ENCODE results near the gene RPL36AL.
A peak's percentile ranks its signal among the peaks of the same experiment; 100 is the strongest.
"Not testable (repeated sequence)": the region's sequence is repeated elsewhere in the genome, so short reads cannot be mapped to it uniquely, and the experiment has no call there.

Gene RPL36AL

DNA sequence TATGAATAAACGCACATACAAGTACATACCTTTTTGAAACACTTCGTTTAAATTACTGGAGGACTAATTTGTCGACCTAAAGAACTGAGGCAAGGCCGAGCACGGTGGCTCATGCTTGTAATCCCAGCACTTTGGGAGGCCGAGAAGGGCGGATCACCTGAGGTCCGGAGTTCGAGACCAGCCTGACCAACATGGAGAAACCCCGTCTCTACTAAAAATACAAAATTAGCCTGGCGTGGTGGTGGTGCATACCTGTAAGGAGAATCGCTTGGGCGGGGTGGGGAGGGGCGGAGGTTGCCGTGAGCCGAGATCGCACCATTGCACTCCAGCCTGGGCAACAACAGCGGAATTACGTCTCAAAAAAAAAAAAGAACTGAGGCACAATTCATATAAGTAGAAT lies 1.2 kb downstream of the RPL36AL start:
- not testable (repeated sequence) for DNase-seq (ENCODE audit: low read depth in 2 of 2)

DNA sequence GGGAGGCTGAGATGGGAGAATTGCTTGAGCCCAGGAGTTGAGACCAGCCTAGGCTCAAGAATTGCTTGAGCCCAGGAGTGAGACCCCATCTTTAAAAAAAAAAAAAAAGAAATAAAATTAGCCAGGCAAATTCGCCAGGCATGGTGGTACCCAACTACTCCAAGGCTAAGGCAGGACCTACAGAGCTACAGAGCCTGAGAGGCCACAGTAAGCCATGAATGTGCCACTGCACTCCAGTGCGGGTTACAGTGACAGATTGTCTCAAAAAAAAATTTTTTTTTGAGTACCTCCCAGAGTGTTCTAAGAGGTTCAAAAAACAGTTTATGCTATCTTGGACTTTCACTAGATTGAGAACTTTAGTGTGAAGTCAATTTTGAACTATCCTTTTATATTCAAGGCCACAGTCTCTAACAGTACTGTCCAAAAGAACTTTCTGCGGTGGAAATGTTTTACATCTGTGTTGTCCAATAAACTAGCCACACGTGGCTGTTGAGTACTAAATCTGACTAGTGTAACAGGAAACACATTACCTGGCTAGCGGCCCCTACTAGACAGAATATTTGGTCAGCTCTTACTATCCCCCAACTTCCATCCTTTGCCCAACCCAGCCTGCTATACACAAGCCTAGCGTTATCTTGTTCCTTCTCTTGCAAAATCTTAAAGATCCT lies 2.4 kb downstream of the RPL36AL start:
- DNase-seq (ENCODE audit: low read depth in 2 of 2): no peak

DNA sequence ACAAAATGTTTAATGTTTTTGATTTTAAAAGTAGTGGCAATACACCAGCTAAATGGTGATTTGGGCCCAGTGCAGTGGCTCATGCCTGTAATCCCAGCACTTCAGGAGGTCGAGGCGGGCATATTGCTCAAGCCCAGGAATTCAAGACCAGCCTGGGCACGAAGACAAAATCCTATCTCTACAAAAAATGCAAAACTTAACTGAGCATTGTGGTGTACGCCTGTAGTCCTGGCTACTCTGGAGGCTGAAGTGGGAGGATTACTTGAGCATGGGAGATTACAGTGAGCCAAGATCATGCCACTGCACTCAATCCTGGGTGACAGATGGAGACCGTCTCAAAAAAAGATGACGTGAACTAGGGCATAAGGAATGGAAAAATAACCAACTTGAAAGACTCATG lies 4.7 kb downstream of the RPL36AL start:
- no peak for DNase-seq (ENCODE audit: low read depth in 2 of 2)

DNA sequence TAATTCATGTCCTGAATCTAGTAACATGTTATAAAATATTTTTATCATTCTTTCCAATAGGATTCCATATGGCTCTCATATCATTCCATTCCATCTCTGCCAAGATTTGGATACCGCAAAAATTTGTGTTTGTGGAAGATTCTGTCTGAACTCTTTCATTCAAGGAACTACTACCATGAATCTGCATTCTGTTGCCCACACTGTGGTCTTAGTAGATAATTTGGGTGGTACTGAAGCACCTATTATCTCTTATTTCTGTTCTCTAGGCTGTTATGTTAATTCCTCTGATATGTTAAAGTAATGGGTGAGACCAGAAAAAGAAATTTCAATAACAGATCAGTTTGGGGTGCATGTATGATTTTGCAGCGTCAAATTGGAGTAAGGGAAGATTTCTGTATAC lies 6.2 kb downstream of the RPL36AL start:
- no peak for DNase-seq (ENCODE audit: low read depth in 2 of 2)

DNA sequence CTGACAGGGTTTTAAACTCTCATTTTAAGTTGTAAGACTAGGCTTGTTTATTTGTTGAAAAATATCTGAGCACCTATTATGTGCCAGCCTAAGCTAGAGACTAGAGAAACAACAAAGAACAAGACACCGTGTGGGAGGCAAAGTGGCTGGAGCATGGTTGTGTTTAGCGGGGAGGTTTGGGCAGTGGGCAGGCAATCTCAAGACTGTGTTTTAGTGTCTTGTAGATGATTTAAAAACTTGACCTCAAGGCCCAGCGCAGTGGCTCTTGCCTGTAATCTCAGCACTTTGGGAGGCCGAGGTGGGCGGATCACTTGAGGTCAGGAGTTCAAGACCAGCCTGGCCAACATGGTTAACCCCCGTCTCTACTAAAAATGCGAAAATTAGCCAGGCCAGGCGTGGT lies 7.8 kb downstream of the RPL36AL start:
- DNase-seq (ENCODE audit: low read depth in 2 of 2): no peak

DNA sequence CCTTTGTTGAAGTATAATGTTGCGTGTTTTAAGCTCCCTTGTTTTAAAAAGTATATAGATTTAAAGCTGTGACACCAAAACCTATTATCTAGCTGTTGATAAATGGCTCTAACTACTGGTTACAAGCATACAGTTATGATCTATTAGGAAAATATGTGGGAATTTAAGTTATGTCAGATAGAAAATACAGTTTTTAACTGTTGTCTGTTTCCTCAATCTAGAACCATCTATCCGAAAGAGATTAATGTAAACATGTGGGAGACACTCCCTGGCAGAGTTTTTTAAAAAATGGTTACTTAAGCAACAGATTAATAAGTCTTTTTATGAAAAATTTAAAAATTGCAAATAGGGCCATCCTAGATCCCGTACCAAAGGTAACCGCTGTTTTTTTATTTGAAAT lies 8.2 kb downstream of the RPL36AL start:
- no peak for DNase-seq (ENCODE audit: low read depth in 2 of 2)

DNA sequence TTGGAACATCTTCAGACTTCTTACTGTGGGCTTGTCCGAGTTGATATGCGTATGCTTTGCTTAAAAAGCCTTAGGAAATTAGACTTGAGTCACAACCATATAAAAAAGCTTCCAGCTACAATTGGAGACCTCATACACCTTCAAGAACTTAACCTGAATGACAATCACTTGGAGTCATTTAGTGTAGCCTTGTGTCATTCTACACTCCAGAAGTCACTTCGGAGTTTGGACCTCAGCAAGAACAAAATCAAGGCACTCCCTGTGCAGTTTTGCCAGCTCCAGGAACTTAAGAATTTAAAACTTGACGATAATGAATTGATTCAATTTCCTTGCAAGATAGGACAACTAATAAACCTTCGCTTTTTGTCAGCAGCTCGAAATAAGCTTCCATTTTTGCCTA lies 12.8 kb downstream of the RPL36AL start:
- DNase-seq (ENCODE audit: low read depth in 2 of 2): no peak

DNA sequence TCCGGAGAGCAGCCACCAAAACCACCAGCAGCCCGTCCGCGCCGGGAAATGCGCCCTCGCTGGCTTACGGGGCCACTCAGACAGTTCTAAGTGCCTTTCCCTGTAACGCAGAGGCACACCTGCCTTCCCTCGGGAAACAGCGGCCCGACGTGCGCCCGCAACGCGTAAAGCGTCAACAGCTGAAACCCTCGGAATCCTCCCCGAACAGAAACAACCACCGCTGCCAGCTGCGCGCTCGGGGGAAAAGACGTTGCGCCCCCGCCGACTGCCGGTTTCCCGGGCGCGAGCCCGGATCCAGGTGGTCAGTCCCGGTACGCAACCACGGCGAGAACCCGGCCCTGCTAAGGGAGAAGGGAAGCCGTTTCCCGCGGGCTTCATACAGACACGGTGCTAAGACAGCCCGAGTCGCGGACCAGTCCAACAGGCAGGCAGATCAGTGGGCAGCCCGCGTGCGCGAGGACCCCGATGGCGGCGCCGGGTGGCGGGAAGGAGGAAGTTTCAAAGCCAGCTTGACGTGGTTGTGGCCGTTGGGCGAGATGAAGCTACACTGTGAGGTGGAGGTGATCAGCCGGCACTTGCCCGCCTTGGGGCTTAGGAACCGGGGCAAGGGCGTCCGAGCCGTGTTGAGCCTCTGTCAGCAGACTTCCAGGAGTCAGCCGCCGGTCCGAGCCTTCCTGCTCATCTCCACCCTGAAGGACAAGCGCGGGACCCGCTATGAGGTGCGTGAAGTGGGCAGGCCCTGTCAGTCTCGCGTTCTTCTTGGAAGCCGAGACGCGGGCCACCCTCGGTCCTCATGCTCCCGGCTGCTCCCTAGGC lies 21.7 kb downstream of the RPL36AL start, which contains the start of gene LRR1:
Gene LRR1, plus strand, starts transcription at position 456 of the 816 bp plus-strand sequence. Its CDS starts 81 bp downstream, at position 537.
- DNase-seq (ENCODE audit: low read depth in 2 of 2): peak; percentile 78 to 79

DNA sequence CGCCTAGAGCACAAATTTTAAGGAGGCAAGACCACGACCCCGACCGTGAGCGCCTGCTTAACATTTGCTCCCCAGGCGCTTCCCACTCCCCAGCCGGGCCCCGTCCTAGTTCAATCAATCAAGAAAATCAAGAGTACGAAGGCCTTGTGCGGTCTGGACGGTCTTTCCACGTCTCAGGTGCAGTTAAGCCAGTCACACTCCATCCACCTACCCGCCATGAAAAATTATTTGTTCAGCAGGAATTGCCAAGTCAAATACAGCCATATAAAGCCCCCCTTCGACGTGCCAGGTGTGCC lies 22.3 kb downstream of the RPL36AL start:
- no peak for DNase-seq (ENCODE audit: low read depth in 2 of 2)

DNA sequence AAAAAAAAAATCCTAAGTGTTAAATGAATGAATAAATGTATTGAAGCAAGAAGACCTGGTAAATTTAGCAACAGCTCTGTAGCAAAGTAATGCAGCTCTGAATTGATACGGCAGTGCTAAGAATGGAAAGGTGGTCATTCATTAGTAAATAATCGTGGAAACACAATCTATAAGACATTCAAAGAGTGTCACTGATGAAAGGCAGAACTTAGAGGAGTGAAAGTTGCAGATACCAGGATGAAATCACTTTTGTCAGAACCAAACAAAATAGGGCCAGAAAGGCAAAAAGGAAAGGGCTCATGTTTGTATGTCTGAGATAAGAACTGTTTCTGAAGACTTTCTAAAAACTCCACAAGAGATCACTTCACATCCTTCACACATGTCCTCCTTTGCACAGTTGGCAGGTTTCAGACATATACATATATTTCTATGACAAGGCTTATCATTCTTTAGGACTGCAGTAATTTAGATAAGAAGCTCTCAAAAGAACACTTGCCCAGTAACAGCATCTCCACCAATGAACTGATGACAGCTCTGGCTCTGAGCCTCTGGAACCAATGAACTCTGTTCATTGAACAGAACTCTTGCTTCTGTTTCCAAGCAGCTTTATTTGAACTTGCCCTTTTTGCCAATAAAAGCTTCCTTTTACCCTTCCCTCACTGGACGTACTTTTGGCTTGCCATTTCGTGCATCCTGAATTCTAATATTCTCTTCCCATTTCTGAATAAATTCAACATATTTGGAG lies 25.9 kb downstream of the RPL36AL start:
- DNase-seq (ENCODE audit: low read depth in 2 of 2): no peak

DNA sequence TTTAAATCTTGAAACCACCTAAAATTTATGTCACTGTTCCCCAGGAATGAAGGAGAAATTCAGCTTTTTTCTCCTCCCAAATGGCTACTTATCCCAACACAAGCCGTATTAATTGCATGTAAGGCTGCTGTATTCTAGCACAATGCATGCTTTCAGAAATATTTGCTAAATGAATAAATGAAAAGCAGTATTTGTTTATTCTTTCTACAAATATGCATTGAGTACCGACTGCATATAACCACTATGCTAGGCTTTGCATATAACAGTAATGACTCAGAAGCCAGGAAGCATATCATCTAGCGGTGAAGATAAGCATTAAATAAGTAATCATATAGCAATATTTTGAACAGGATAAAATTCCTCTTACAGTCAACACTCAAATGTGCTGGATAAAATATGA lies 27.4 kb downstream of the RPL36AL start:
- no peak for DNase-seq (ENCODE audit: low read depth in 2 of 2)

DNA sequence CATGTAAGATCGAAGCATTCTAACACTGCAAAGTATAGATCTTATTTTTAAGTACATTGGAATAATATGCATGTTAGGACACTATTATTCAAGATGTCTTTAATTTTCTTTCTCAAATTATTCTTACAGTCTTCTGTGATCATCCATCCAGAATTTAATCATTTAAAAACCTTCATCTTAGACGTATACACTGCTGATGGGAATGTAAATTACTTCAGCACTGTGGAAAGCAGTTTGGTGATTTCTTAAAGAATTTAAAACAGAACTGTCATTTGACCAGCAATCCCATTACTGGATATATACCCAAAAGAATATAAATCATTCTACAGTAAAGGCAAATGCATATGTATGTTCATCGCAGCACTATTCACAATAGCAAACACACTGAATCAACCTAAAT lies 31.0 kb downstream of the RPL36AL start:
- DNase-seq (ENCODE audit: low read depth in 2 of 2): no peak

DNA sequence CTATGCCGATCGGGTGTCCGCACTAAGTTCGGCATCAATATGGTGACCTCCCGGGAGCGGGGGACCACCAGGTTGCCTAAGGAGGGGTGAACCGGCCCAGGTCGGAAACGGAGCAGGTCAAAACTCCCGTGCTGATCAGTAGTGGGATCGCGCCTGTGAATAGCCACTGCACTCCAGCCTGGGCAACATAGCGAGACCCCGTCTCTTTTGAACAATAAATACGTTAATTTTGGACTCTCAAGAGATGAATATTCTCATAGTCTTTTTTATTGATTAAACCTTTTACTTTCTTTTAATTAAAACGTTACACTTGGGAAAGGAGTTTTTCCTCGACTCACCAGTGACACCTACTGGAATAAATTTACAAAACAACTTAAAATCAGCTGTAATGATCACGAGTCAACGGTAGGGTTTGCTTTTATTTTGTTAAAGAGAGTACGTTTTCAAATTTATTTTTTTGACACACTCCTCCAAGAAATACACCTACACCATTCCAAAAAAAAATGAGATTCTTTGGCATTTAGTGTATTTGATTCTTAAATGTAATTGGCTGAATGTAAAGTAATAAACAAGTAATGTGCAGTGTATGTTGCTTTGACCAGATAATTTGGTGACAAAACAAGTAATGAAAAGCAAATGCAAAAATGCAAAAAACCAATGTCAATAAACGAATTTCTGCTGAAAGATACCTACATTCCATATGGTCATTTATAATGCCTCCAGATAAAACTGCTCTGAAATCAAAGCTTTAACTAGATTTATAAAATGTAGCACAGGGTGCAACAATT lies 33.6 kb downstream of the RPL36AL start:
- DNase-seq (ENCODE audit: low read depth in 2 of 2): peak in 1 of 2 donors; percentile 34

DNA sequence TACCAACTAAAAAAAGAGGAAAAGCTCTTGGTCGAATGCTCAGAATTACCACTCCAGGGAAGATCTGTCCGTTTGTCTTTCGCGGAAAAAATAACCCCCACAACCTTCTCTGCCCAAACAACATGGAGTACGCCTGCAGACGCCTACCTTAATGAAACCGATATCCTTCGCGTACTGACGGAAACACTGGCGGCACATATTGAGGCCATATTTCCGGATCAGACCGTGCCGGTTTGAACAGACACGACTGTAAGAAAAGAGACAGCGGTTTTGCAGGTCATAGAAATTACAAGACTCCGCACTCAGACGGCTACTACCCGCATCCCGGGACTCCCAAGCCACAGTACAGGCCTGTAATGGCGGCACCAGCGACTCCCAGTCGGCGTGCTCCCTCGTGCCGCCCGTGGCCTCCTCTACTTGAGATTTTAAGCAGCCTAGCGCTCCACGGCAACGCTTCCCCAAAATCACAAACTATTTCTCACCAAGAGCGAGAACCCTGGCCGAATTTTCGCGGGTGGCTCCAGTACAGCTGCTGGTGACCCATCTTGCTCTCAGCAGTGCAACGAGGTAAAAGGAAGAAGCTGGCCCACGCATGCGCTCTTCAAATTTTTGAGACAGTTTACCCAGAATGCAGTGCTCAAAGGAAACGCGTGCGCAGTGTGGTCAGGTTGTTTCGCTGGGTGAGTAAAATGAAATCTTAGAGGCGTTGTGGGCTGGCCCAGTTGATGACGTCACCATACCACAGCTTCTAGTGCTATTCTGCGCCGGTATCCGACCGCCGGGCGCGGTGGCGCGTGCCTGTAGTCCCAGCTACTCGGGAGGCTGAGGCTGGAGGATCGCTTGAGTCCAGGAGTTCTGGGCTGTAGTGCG lies 34.4 kb downstream of the RPL36AL start, which contains the start of gene RPS29:
Gene RPS29, minus strand, starts transcription at position 578 of the 870 bp plus-strand sequence. Its CDS starts 34 bp downstream, at position 544.
- DNase-seq (ENCODE audit: low read depth in 2 of 2): peak; percentile 89 to 98

DNA sequence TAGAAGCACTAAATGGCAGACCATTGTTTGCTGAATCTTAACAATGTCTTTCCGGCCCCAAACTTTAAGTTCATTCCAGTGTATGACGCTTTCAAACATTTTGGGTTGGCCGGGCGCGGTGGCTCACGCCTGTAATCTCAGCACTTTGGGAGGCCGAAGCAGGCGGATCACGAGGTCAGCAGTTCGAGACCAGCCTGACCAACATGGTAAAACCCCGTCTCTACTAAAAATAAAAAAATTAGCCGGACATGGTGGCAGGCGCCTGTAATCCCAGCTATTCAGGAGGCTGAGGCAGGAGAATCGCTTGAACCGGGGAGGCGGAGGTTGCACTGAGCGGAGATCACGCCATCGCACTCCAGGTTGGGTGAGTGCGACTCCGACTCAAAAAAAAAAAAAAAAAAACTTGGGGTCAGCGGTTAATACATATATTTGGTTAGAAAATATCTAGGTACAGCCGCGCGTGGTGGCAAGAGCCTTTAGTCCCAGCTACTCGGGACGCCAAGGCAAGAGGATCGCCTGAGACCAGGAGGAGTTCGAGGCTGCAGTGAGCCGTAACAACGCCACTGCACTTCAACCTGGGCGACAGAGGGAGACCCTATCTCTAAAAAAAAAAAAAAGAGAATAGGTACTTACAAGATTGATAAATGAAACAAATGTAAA lies 35.3 kb downstream of the RPL36AL start:
- not testable (repeated sequence) for DNase-seq (ENCODE audit: low read depth in 2 of 2)

DNA sequence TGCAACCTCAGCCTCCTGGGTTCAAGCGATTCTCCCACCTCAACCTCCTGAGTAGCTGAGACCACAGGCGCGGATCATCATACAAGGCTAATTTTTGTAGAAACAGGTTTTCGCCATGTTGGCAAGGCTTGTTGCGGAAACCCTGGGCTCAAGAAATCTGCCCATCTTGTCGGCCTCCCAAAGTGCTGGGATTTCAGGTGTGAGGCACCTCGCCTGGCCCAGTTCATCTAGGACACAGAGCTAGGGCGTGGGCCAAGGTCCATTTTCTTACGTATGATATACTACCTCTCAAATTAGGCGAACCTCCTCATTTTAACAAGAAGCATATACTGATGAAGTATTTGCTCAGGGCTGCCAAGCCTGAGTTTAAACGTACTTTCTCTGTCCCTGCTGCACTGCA lies 36.4 kb downstream of the RPL36AL start:
- no peak for DNase-seq (ENCODE audit: low read depth in 2 of 2)

DNA sequence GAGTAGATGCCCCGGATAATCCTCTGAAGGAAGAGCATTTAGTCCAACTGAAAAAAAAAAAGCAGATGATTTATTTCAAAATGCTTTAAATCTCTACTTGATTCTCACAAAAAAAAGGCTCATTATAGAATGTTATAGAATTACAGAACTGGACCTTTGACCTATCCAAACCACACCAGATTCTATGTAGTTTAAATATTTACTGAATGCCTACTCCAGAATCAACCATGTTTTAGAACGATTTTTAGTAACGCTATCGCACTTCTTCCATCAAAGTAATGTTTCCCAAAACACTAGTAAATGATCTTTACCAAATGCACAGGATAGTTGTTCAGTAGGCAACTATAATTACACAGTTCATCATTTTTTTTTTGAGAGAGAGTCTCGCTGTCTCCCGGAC lies 36.8 kb downstream of the RPL36AL start:
- no peak for DNase-seq (ENCODE audit: low read depth in 2 of 2)

DNA sequence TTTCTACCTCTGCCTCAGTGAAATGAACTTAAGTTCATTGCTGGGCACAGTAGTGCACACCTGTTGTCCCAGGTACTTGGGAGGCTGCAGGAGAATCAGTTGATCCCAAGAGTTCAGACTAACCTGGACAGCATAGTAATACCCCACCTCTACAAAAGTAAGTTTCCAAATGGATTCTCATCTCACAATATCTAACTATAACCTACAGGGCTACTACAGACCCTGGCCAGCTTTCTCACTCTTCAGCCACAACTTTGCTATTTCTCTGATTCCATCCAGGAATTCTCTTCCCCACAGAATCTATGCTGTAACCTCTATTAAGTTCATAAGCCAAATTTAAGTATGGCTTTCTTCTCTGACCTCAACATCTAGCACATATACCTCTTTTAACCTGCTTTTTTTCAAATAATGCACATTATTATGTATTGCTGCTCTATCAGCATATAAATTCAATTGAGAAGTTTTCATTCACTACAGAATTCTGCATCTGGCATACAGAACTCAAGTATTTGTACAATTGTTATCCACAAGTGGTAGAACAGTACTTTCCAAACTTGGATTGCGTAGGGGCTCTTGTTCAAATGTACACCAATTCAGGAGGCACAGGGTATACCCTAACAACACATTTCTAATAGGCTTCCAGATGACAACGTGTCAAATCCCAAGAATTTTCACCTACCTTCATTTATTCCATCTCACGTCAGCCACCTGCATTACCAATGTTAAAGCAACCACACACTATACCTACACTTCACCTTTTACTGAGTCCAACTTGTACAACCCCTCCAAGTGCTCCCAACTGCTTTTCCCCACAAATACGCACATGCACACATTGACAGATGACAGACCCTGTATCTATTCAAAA lies 38.1 kb downstream of the RPL36AL start:
- DNase-seq (ENCODE audit: low read depth in 2 of 2): no peak
